Endothelial cell of umbilical vein (primary cell): Measurements from ENCODE around the gene ISOC1.

Experiments used
- EZH2 ChIP-seq: IDR thresholded peaks from 2 replicates; pipeline ENCODE4 v1.6.1; 2012; ENCODE audit warnings: borderline replicate concordance, low read depth, mild to moderate bottlenecking, moderate library complexity, low read length, inconsistent platforms; ENCODE audit not compliant: severe bottlenecking
- GATA2 ChIP-seq: IDR thresholded peaks from 2 replicates; pipeline ENCODE4 v1.7.0; 2011; ENCODE audit warnings: low read depth, mild to moderate bottlenecking, moderate library complexity, mixed read lengths, low read length; ENCODE audit not compliant: insufficient read length, insufficient read depth
- MYC ChIP-seq: IDR thresholded peaks from one replicate; pipeline ENCODE4 v1.6.1; 2011; ENCODE audit warnings: mild to moderate bottlenecking, low read depth, low read length
- POLR2A ChIP-seq: IDR thresholded peaks from 2 replicates; pipeline ENCODE4 v1.6.1; 2012; ENCODE audit warnings: low read depth, mild to moderate bottlenecking, control low read depth, low read length
- POLR2AphosphoS5 ChIP-seq: IDR thresholded peaks from 2 replicates; pipeline ENCODE4 v1.6.1; 2012; ENCODE audit warnings: low read depth, mild to moderate bottlenecking, control low read depth, low read length, moderate library complexity; ENCODE audit not compliant: insufficient read depth
- TF ChIP-seq, protein P1 (sequence below), 2 donors: IDR thresholded peaks; 1 replicate in 1 of 2; 2 replicates in 1 of 2; pipeline ENCODE4 v1.5.1; 2011; ENCODE audit warnings: low read length in 2 of 2, mild to moderate bottlenecking in 2 of 2, moderate library complexity in 2 of 2, control low read depth in 1 of 2, inconsistent platforms in 1 of 2, low read depth in 1 of 2; ENCODE audit not compliant: insufficient read depth in 1 of 2; ENCODE audit errors: extremely low read depth in 1 of 2
- TF ChIP-seq, protein P2 (sequence below): IDR thresholded peaks from 2 replicates; pipeline ENCODE4 v1.6.1; 2011; ENCODE audit not compliant: insufficient read depth, insufficient read length

GRCh38 chr5:129067745-129068144, 26.8 kb upstream of the ISOC1 start:
- no peak for TF ChIP-seq POLR2AphosphoS5
- TF ChIP-seq, protein P1, sequence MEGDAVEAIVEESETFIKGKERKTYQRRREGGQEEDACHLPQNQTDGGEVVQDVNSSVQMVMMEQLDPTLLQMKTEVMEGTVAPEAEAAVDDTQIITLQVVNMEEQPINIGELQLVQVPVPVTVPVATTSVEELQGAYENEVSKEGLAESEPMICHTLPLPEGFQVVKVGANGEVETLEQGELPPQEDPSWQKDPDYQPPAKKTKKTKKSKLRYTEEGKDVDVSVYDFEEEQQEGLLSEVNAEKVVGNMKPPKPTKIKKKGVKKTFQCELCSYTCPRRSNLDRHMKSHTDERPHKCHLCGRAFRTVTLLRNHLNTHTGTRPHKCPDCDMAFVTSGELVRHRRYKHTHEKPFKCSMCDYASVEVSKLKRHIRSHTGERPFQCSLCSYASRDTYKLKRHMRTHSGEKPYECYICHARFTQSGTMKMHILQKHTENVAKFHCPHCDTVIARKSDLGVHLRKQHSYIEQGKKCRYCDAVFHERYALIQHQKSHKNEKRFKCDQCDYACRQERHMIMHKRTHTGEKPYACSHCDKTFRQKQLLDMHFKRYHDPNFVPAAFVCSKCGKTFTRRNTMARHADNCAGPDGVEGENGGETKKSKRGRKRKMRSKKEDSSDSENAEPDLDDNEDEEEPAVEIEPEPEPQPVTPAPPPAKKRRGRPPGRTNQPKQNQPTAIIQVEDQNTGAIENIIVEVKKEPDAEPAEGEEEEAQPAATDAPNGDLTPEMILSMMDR (IDR thresholded peaks at IDR 0.05; ENCODE audit: extremely low read depth in 1 of 2, insufficient read depth in 1 of 2, low read depth in 1 of 2, low read length in 2 of 2): no peak
- no peak for TF ChIP-seq POLR2A
- TF ChIP-seq EZH2: no peak
- TF ChIP-seq, protein P2, sequence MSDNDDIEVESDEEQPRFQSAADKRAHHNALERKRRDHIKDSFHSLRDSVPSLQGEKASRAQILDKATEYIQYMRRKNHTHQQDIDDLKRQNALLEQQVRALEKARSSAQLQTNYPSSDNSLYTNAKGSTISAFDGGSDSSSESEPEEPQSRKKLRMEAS: no peak
- no peak for TF ChIP-seq MYC
- no peak for TF ChIP-seq GATA2
